Panc1 (cell line): ENCODE results near the gene TMEM106C. TPM values are rescaled to one million over a fixed set of nuclear protein-coding genes. Genes with fewer than 3 reads are reported as not detected.

ENCODE experiments used
- ATAC-seq: fragments of 200-7000 bp; cut with Tn5 transposase; 2 replicates; pipeline ENCODE4 v1.9.1; 2020; ENCODE audit warnings: mild to moderate bottlenecking, moderate library complexity
- BruUV-seq: library from RNA; stranded (reverse); fragments of 400-500 nt; replicated peaks from 2 replicates; lab custom pipeline; 2021; lab: Mats Ljungman, UMichigan
- CTCF ChIA-PET: fragments of 300-600 bp; sonication (Branson Sonifier 250); formaldehyde crosslinking; loops from one replicate; lab custom pipeline; 2022; ENCODE audit warnings: antibody characterized with exemption; lab: Charles Lee
- POLR2A ChIA-PET: fragments of 300-600 bp; sonication (Branson Sonifier 250); formaldehyde crosslinking; loops from one replicate; lab custom pipeline; 2022; ENCODE audit warnings: antibody characterized with exemption; lab: Charles Lee
- DNase-seq: peaks from one replicate; pipeline ENCODE4 v3.0.0-alpha.2; 2010; ENCODE audit warnings: low read depth, low spot score
- H3K27ac ChIP-seq: 2 replicates; pipeline ENCODE4 v1.5.1; 2011; ENCODE audit warnings: mild to moderate bottlenecking, low read length, inconsistent platforms
- H3K27me3 ChIP-seq: fragments of 200-500 bp; sonication (Bioruptor generic); 2 replicates; pipeline ENCODE4 v1.6.0; 2014; ENCODE audit warnings: low read length, inconsistent platforms; ENCODE audit not compliant: control insufficient read depth, insufficient read depth
- H3K36me3 ChIP-seq: fragments of 200-500 bp; sonication (Bioruptor generic); 2 replicates; pipeline ENCODE4 v1.5.1; 2014; ENCODE audit warnings: inconsistent platforms, mild to moderate bottlenecking, low read length, moderate library complexity; ENCODE audit not compliant: control insufficient read depth, insufficient read depth
- H3K4me1 ChIP-seq: 2 replicates; pipeline ENCODE4 v1.5.1; 2011; ENCODE audit warnings: inconsistent platforms, mild to moderate bottlenecking, low read length, moderate library complexity; ENCODE audit not compliant: control insufficient read depth, insufficient read depth
- H3K4me3 ChIP-seq, 2 experiments: 2 replicates each; pipeline ENCODE4 v1.5.1; 2011 to 2012; ENCODE audit warnings: low read depth in 2 of 2, low read length in 2 of 2, mild to moderate bottlenecking in 2 of 2, inconsistent platforms in 1 of 2, moderate library complexity in 1 of 2
- H3K9me3 ChIP-seq: fragments of 200-500 bp; sonication (Bioruptor generic); 2 replicates; pipeline ENCODE4 v1.5.1; 2014; ENCODE audit warnings: low read depth, mild to moderate bottlenecking, inconsistent platforms, low read length, moderate library complexity; ENCODE audit not compliant: control insufficient read depth, insufficient read depth
- POLR2AphosphoS5 ChIP-seq: IDR thresholded peaks from 2 replicates; pipeline ENCODE4 v1.6.1; 2012; ENCODE audit warnings: mild to moderate bottlenecking, low read depth, low read length, moderate library complexity
- SIN3A ChIP-seq: IDR thresholded peaks from 2 replicates; pipeline ENCODE4 v1.6.1; 2012; ENCODE audit warnings: low read depth, mild to moderate bottlenecking, low read length, moderate library complexity, borderline replicate concordance; ENCODE audit not compliant: insufficient read depth
- TCF7L2 ChIP-seq: IDR thresholded peaks from 2 replicates; pipeline ENCODE4 v1.6.1; 2011; ENCODE audit warnings: mild to moderate bottlenecking, low read depth, low read length, inconsistent platforms
- in situ Hi-C: cut with HindIII; loops from 2 replicates; pipeline ENCODE4 v1.10.0; 2016; ENCODE audit warnings: low sequenced_read_pairs, low pct_unique_long_range_greater_than_20kb
- intact Hi-C: fragments of 100-400 bp; cut with micrococcal nuclease; formaldehyde crosslinking; loops from one replicate; pipeline ENCODE4 v1.10.0; 2022; ENCODE audit not compliant: unreplicated experiment
- total RNA-seq: library from RNA; stranded (reverse); gene quantifications from one replicate; pipeline ENCODE4 v1.2.1, GENCODE V29; 2021; ENCODE audit not compliant: unreplicated experiment
- TF ChIP-seq, protein P1 (sequence below): fragments of 450-650 bp; IDR thresholded peaks from 2 replicates; pipeline ENCODE4 v1.5.1; 2017; ENCODE audit warnings: mild to moderate bottlenecking
- TF ChIP-seq, protein P2 (sequence below), 2 experiments: IDR thresholded peaks; 2 replicates each; pipeline ENCODE4 v1.6.1; 2011 to 2012; ENCODE audit warnings: low read depth in 2 of 2, control low read depth in 1 of 2, low read length in 1 of 2, mild to moderate bottlenecking in 1 of 2, moderate library complexity in 1 of 2; ENCODE audit not compliant: insufficient read depth in 1 of 2

Gene TMEM106C
- total RNA-seq, 1 experiment from 2014 or later: 93.7 TPM

DNA sequence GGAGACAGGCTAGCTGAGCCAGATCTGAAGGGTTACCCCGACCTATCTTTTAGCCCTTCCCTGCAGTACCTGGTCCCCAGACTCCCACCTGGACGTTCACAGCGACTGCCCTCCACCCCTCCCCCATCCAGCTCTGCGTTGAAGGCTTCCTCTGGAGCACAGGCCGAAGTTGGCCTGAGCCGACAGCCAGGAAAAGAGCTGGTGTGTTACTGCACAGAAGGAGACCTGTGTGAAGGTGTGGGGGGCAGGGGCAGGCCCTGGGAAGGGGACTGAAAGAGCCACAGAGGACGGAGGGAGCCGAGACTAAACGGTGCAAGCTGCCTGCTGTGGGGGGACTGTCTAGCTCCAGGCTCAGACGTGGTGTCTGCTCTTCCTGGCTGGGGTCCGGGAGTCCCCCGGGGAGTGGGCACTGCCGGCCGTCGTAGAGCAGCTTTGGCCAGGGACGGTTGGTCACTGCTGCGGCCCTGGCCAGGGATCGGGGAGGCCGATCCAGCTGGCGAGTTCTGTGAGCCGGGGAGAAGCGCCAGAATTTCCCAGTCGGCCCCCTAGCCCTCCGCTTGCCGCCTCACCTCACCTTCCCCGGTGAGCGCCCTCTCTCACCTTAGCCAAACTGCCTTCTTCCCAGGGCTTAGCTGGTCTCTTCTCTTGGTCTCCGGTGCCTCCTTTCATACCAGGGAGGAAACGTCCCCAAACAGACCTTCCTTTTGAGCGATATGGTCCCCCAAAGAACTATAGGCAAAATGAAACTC, 41.8 kb downstream of the TMEM106C start:
- ATAC-seq: no peak
- Histone ChIP-seq H3K27ac (no peak overlapping the region), H3K36me3 (no peaks in the 10 kb centered on the region), H3K4me3 (no peak overlapping the region), H3K27me3 (peaks cover 43% of the 10 kb centered on the region), H3K4me1 (peaks cover 22% of the 10 kb centered on the region), H3K9me3 (no peaks in the 10 kb centered on the region)
- intact Hi-C loops (no loop called here), in situ Hi-C loops (no loop called here)
- TF ChIP-seq TCF7L2: no peak
- TF ChIP-seq, protein P1, sequence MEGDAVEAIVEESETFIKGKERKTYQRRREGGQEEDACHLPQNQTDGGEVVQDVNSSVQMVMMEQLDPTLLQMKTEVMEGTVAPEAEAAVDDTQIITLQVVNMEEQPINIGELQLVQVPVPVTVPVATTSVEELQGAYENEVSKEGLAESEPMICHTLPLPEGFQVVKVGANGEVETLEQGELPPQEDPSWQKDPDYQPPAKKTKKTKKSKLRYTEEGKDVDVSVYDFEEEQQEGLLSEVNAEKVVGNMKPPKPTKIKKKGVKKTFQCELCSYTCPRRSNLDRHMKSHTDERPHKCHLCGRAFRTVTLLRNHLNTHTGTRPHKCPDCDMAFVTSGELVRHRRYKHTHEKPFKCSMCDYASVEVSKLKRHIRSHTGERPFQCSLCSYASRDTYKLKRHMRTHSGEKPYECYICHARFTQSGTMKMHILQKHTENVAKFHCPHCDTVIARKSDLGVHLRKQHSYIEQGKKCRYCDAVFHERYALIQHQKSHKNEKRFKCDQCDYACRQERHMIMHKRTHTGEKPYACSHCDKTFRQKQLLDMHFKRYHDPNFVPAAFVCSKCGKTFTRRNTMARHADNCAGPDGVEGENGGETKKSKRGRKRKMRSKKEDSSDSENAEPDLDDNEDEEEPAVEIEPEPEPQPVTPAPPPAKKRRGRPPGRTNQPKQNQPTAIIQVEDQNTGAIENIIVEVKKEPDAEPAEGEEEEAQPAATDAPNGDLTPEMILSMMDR: no peak
- TF ChIP-seq SIN3A: no peak
- no peak for TF ChIP-seq POLR2AphosphoS5
- TF ChIP-seq, protein P2, sequence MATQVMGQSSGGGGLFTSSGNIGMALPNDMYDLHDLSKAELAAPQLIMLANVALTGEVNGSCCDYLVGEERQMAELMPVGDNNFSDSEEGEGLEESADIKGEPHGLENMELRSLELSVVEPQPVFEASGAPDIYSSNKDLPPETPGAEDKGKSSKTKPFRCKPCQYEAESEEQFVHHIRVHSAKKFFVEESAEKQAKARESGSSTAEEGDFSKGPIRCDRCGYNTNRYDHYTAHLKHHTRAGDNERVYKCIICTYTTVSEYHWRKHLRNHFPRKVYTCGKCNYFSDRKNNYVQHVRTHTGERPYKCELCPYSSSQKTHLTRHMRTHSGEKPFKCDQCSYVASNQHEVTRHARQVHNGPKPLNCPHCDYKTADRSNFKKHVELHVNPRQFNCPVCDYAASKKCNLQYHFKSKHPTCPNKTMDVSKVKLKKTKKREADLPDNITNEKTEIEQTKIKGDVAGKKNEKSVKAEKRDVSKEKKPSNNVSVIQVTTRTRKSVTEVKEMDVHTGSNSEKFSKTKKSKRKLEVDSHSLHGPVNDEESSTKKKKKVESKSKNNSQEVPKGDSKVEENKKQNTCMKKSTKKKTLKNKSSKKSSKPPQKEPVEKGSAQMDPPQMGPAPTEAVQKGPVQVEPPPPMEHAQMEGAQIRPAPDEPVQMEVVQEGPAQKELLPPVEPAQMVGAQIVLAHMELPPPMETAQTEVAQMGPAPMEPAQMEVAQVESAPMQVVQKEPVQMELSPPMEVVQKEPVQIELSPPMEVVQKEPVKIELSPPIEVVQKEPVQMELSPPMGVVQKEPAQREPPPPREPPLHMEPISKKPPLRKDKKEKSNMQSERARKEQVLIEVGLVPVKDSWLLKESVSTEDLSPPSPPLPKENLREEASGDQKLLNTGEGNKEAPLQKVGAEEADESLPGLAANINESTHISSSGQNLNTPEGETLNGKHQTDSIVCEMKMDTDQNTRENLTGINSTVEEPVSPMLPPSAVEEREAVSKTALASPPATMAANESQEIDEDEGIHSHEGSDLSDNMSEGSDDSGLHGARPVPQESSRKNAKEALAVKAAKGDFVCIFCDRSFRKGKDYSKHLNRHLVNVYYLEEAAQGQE (IDR thresholded peaks at IDR 0.05; ENCODE audit: insufficient read depth in 1 of 2, low read depth in 2 of 2, low read length in 1 of 2): no peak
- POLR2A ChIA-PET: no interaction called here
- CTCF ChIA-PET: interaction anchor here (0.5 kb wide), 1 partner anchor 45 kb away, joined by 7 read pairs; no protein-coding TSS in a partner anchor
- BruUV-seq: no TSS peak
- DNase-seq: no peak

DNA sequence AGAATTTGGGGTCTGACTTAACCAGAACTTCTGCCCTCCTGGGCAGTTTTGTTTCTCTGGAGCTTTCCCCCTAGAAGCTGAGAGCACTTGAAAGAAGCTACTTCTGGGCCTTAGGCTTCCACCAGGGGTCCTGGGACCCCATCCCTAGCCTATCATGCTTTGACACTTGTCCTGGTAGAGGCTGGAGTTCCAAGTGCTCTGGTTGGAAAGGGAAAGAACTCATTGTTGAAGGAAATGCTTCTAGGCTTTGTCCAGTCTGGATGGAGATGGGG, 42.3 kb downstream of the TMEM106C start:
- POLR2A ChIA-PET: no interaction called here
- in situ Hi-C loops: no loop called here
- DNase-seq: no peak
- Histone ChIP-seq H3K27me3 (peaks cover 38% of the 10 kb centered on the region), H3K9me3 (no peaks in the 10 kb centered on the region), H3K4me3 (no peak overlapping the region), H3K36me3 (no peaks in the 10 kb centered on the region), H3K27ac (no peak overlapping the region), H3K4me1 (peaks cover 22% of the 10 kb centered on the region)
- no TSS peak for BruUV-seq
- CTCF ChIA-PET: no interaction called here
- intact Hi-C loops: no loop called here
- ATAC-seq: no peak
- TF ChIP-seq, protein P1: no peak
- TF ChIP-seq POLR2AphosphoS5: no peak
- TF ChIP-seq, protein P2 (IDR thresholded peaks at IDR 0.05; ENCODE audit: insufficient read depth in 1 of 2, low read depth in 2 of 2, low read length in 1 of 2): no peak
- TF ChIP-seq SIN3A: no peak
